Measurements from ENCODE around the gene LYZ. TPM values are rescaled to one million over a fixed set of nuclear protein-coding genes. Genes with fewer than 3 reads are reported as not detected.

The LYZ gene
- total RNA-seq, 3 donors from 2014 or later (not counting 1 experiment from before 2014, with no cell fraction given) = 83.1 to 337 (median 146) TPM

- no peaks in the 10 kb centered on the region for H3K36me3 Mint-ChIP-seq
- intact Hi-C loops (cut with micrococcal nuclease) = no loop called here
- WGBS (ENCODE audit: insufficient coverage) = 100% methylated on average over 2 of the region's 5 CpGs
Measured at GRCh38 chr12:69366796-69367195, 18.6 kb downstream of the LYZ start.

GRCh38 chr12:69368171-69368570, 20.0 kb downstream of the LYZ start:
- Histone ChIP-seq H3K4me1 (ENCODE audit: control insufficient read depth, insufficient read depth, low read length) (no peaks in the 10 kb centered on the region), H3K27me3 (ENCODE audit: control insufficient read depth, insufficient read depth, low read length) (no peaks in the 10 kb centered on the region), H3K27ac (ENCODE audit: low read length) (no peak overlapping the region), H3K4me3 (ENCODE audit: low read length) (no peak overlapping the region), H3K9me3 (ENCODE audit: control insufficient read depth, insufficient read depth, low read length) (no peaks in the 10 kb centered on the region), H3K36me3 (ENCODE audit: control insufficient read depth, insufficient read depth, low read length) (peaks cover 35% of the 10 kb centered on the region)
- 90% methylated on average over 1 of the region's 1 CpG for WGBS (ENCODE audit: insufficient coverage)
- DNase-seq = no peak
- Mint-ChIP-seq H3K27me3 (ENCODE audit: low read depth in 2 of 2) (no peaks in the 10 kb centered on the region), H3K36me3 (peaks cover 5% of the 10 kb centered on the region), H3K4me3 (no peak overlapping the region), H3K9me3 (no peaks in the 10 kb centered on the region), H3K4me1 (peaks cover 7% of the 10 kb centered on the region in 2 donors), H3K27ac (no peak overlapping the region)
- ATAC-seq = no peak
- intact Hi-C loops (cut with micrococcal nuclease) = no loop called here
- TF ChIP-seq CTCF (IDR thresholded peaks at IDR 0.05) = no peak

More at GRCh38 chr12:69366796-69367195, 18.6 kb downstream of the LYZ start:
- no peak overlapping the region for H3K27ac ChIP-seq (ENCODE audit: low read length)
- H3K27me3 ChIP-seq (ENCODE audit: control insufficient read depth, insufficient read depth, low read length) = no peaks in the 10 kb centered on the region
- no peak for DNase-seq
- no peak for TF ChIP-seq CTCF (IDR thresholded peaks at IDR 0.05)
- H3K9me3 ChIP-seq (ENCODE audit: control insufficient read depth, insufficient read depth, low read length) = no peaks in the 10 kb centered on the region
- no peak for ATAC-seq
- H3K4me1 Mint-ChIP-seq = peaks cover 7% of the 10 kb centered on the region in 2 donors
- no peaks in the 10 kb centered on the region for H3K27me3 Mint-ChIP-seq (ENCODE audit: low read depth in 2 of 2)
- no peaks in the 10 kb centered on the region for H3K9me3 Mint-ChIP-seq
- H3K4me1 ChIP-seq (ENCODE audit: control insufficient read depth, insufficient read depth, low read length) = no peaks in the 10 kb centered on the region
- H3K27ac Mint-ChIP-seq = no peak overlapping the region
- no peak overlapping the region for H3K4me3 Mint-ChIP-seq
- no peak overlapping the region for H3K4me3 ChIP-seq (ENCODE audit: low read length)
- H3K36me3 ChIP-seq (ENCODE audit: control insufficient read depth, insufficient read depth, low read length) = peaks cover 37% of the 10 kb centered on the region

- no peaks in the 10 kb centered on the region for H3K4me1 ChIP-seq (ENCODE audit: control insufficient read depth, insufficient read depth, low read length)
- 100% methylated on average over 1 of the region's 1 CpG for WGBS (ENCODE audit: insufficient coverage)
- H3K36me3 Mint-ChIP-seq = peaks cover 15% of the 10 kb centered on the region
- no peaks in the 10 kb centered on the region for H3K9me3 ChIP-seq (ENCODE audit: control insufficient read depth, insufficient read depth, low read length)
- H3K36me3 ChIP-seq (ENCODE audit: control insufficient read depth, insufficient read depth, low read length) = peaks cover 7% of the 10 kb centered on the region
- no peak for DNase-seq
- H3K4me3 ChIP-seq (ENCODE audit: low read length) = no peak overlapping the region
- no peak for TF ChIP-seq CTCF (IDR thresholded peaks at IDR 0.05)
- no peak overlapping the region for H3K27ac Mint-ChIP-seq
- no peak overlapping the region for H3K4me3 Mint-ChIP-seq
- H3K27me3 Mint-ChIP-seq (ENCODE audit: low read depth in 2 of 2) = no peaks in the 10 kb centered on the region
- no peak for ATAC-seq
- no peak overlapping the region for H3K27ac ChIP-seq (ENCODE audit: low read length)
- peaks cover 0 to 5% of the 10 kb centered on the region in 2 donors for H3K4me1 Mint-ChIP-seq
- no peaks in the 10 kb centered on the region for H3K27me3 ChIP-seq (ENCODE audit: control insufficient read depth, insufficient read depth, low read length)
- no peaks in the 10 kb centered on the region for H3K9me3 Mint-ChIP-seq
- intact Hi-C loops (cut with micrococcal nuclease) = no loop called here
Measured at GRCh38 chr12:69383074-69383473, 34.9 kb downstream of the LYZ start.

- DNase-seq (no peak), ATAC-seq (no peak)
- 90% methylated on average over 3 of the region's 3 CpGs for WGBS (ENCODE audit: insufficient coverage)
- Mint-ChIP-seq H3K36me3 (no peaks in the 10 kb centered on the region), H3K9me3 (no peaks in the 10 kb centered on the region), H3K4me3 (no peak overlapping the region), H3K27ac (no peak overlapping the region), H3K27me3 (ENCODE audit: low read depth in 2 of 2) (no peaks in the 10 kb centered on the region), H3K4me1 (peaks cover 0 to 5% of the 10 kb centered on the region in 2 donors)
- H3K27ac ChIP-seq (ENCODE audit: low read length) = no peak overlapping the region
- no peak for TF ChIP-seq CTCF (IDR thresholded peaks at IDR 0.05)
- H3K4me3 ChIP-seq (ENCODE audit: low read length) = no peak overlapping the region
- peaks cover 7% of the 10 kb centered on the region for H3K36me3 ChIP-seq (ENCODE audit: control insufficient read depth, insufficient read depth, low read length)
- no peaks in the 10 kb centered on the region for H3K9me3 ChIP-seq (ENCODE audit: control insufficient read depth, insufficient read depth, low read length)
- H3K4me1 ChIP-seq (ENCODE audit: control insufficient read depth, insufficient read depth, low read length) = no peaks in the 10 kb centered on the region
- intact Hi-C loops (cut with micrococcal nuclease) = no loop called here
- H3K27me3 ChIP-seq (ENCODE audit: control insufficient read depth, insufficient read depth, low read length) = no peaks in the 10 kb centered on the region
Measured at GRCh38 chr12:69385038-69385437, 36.9 kb downstream of the LYZ start.
